Measurements from ENCODE around the gene VEPH1.
"Not testable (repeated sequence)": the region's sequence is repeated elsewhere in the genome, so short reads cannot be mapped to it uniquely, and the experiment has no call there.

VEPH1 gene

DNA sequence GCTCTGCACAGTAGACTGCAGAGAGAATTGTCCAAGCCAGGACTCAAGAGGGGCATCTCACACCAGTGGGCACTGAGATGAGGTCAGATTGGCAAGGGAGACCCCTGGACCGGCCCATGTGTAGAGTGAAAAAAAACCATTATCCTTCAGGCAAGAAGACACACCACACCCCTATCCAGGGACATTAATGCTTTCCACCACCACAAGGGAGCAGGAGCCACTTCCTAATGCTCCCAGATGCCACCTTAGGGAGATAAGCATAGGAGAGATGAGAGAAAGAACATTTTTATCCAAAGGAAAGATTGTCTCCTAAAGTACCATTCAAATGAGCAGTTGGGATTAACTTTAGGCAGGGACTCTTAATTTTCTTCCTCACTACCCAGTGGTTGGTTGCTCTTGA, 176.2 kb downstream of the VEPH1 start:
- no peak overlapping the region for H3K4me3 ChIP-seq (replicated peaks in 1 of 2; ENCODE audit: low read depth in 2 of 2, low read length in 2 of 2)
- TF ChIP-seq, protein P1, sequence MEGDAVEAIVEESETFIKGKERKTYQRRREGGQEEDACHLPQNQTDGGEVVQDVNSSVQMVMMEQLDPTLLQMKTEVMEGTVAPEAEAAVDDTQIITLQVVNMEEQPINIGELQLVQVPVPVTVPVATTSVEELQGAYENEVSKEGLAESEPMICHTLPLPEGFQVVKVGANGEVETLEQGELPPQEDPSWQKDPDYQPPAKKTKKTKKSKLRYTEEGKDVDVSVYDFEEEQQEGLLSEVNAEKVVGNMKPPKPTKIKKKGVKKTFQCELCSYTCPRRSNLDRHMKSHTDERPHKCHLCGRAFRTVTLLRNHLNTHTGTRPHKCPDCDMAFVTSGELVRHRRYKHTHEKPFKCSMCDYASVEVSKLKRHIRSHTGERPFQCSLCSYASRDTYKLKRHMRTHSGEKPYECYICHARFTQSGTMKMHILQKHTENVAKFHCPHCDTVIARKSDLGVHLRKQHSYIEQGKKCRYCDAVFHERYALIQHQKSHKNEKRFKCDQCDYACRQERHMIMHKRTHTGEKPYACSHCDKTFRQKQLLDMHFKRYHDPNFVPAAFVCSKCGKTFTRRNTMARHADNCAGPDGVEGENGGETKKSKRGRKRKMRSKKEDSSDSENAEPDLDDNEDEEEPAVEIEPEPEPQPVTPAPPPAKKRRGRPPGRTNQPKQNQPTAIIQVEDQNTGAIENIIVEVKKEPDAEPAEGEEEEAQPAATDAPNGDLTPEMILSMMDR (IDR thresholded peaks at IDR 0.05; ENCODE audit: low read depth, low read length): no peak
- no peak for DNase-seq (ENCODE audit: low read depth in 2 of 2)

DNA sequence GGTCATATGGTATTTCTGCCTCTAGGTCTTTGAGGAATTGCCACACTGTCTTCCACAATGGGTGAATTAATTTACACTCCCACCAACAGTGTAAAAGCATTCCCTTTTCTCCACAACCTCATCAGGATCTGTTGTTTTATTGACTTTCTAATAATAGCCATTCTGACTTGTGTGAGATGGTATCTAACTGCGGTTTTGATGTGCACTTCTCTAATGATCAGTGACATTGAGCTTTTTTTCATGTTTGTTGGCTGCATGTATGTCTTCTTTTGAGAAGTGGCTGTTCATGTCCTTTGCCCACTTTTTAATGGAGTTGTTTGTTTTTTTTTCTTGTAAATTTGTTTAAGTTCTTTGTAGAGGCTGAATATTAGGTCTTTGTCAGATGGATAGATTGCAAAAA, 178.3 kb downstream of the VEPH1 start:
- DNase-seq (ENCODE audit: low read depth in 2 of 2); H3K4me3 ChIP-seq (replicated peaks in 1 of 2; ENCODE audit: low read depth in 2 of 2, low read length in 2 of 2): not testable (repeated sequence)

DNA sequence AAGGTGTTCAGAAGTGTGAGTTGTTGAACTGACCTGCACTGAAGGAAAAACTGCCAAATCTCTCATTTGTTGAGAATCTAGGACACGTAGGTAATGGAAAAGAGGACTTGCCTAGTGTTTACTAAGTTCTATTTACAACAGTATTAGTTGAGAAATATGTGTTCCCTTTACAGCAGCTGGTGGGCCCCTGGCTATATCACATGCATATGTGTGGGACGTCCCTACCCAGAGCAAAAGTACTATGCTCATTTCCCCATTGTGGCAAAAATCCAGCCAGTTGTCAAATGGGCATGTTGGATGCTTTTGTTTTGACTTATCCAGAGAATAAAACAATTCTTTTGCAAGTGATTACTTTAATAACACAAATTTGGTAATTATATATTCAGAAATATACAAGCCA, 179.9 kb downstream of the VEPH1 start:
- DNase-seq (ENCODE audit: low read depth in 2 of 2): no peak
- H3K4me3 ChIP-seq (replicated peaks in 1 of 2; ENCODE audit: low read depth in 2 of 2, low read length in 2 of 2): no peak overlapping the region
- TF ChIP-seq, protein P1 (IDR thresholded peaks at IDR 0.05; ENCODE audit: low read depth, low read length): no peak

GRCh38 chr3:157319672-157320071, 183.5 kb downstream of the VEPH1 start:
- no peak overlapping the region for H3K4me3 ChIP-seq (replicated peaks in 1 of 2; ENCODE audit: low read depth in 2 of 2, low read length in 2 of 2)

DNA sequence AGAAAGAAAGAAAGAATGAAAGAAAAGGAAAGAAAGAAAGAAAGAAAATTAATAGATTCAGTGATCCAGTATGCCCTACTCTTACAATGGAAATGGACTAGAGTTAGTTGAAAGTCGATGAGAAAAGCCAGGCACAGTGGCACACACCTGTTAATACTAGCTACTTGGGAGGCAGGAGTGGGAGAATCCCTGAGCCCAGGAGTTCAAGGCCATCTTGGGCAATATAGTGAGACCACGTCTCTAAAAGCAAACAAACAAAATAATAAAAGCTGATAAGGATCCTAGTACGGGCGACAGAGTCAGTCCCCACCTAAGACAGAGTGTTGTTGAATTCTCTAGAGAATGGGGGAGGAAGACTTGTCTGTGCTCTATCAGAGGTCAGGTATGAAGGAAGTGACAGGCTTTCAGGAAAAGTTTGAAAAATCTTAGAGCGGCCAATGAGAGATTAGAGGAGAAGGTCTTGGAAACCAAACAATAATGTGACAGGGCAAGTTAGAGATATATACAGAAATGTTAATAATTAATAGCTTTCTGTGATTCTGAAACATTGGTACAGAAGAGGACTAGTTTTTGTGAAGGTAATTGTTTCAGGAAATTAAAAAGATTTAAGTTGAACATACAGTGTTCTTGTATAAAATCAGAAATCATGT, 184.5 kb downstream of the VEPH1 start:
- no peak for DNase-seq (ENCODE audit: low read depth in 2 of 2)

More at GRCh38 chr3:157319672-157320071, 183.5 kb downstream of the VEPH1 start:
- TF ChIP-seq, protein P1 (IDR thresholded peaks at IDR 0.05; ENCODE audit: low read depth, low read length): no peak
- no peak for DNase-seq (ENCODE audit: low read depth in 2 of 2)

GRCh38 chr3:157317895-157318294, 185.3 kb downstream of the VEPH1 start:
- H3K4me3 ChIP-seq (replicated peaks in 1 of 2; ENCODE audit: low read depth in 2 of 2, low read length in 2 of 2): no peak overlapping the region
- peak in 1 of 2 donors; percentile 70 for DNase-seq (ENCODE audit: low read depth in 2 of 2)
- TF ChIP-seq, protein P1 (IDR thresholded peaks at IDR 0.05; ENCODE audit: low read depth, low read length): no peak

More for the DNA sequence above, 184.5 kb downstream of the VEPH1 start:
- TF ChIP-seq, protein P1 (IDR thresholded peaks at IDR 0.05; ENCODE audit: low read depth, low read length): no peak
- no peak overlapping the region for H3K4me3 ChIP-seq (replicated peaks in 1 of 2; ENCODE audit: low read depth in 2 of 2, low read length in 2 of 2)

GRCh38 chr3:157313186-157313585, 190.0 kb downstream of the VEPH1 start:
- TF ChIP-seq, protein P1 (IDR thresholded peaks at IDR 0.05; ENCODE audit: low read depth, low read length): no peak
- no peak for DNase-seq (ENCODE audit: low read depth in 2 of 2)
- H3K4me3 ChIP-seq (replicated peaks in 1 of 2; ENCODE audit: low read depth in 2 of 2, low read length in 2 of 2): no peak overlapping the region
